Left kidney (tissue), 8 donors: ENCODE measurements around the gene AEN. TPM values are rescaled to one million over a fixed set of nuclear protein-coding genes. Genes with fewer than 3 reads are reported as not detected.

Experiments used
- DNase-seq: peaks from one replicate; pipeline ENCODE4 v3.0.0-alpha.2; 2013
- long read RNA-seq, 8 donors: transcript quantifications; one replicate each; lab custom pipeline, GENCODE V29; 2026
- polyA plus RNA-seq: library from polyadenylated mRNA; unstranded; fragments of 120-200 nt; gene quantifications from one replicate; pipeline ENCODE4 v1.2.1, GENCODE V29; 2013; ENCODE audit not compliant: insufficient read length

AEN gene, protein sequence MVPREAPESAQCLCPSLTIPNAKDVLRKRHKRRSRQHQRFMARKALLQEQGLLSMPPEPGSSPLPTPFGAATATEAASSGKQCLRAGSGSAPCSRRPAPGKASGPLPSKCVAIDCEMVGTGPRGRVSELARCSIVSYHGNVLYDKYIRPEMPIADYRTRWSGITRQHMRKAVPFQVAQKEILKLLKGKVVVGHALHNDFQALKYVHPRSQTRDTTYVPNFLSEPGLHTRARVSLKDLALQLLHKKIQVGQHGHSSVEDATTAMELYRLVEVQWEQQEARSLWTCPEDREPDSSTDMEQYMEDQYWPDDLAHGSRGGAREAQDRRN
- 5.9 TPM for polyA plus RNA-seq
- long read RNA-seq, donor 1, full-length matches to known transcripts, result 6 of 6 reads
- long read RNA-seq, donor 1, partial matches to known transcripts, result 0 of 6 reads
- long read RNA-seq, donor 1, other reads (novel, unspliced or antisense), result 0 of 6 reads
- long read RNA-seq, donor 2, partial matches to known transcripts, result 0 of 2 reads
- long read RNA-seq, donor 2, other reads (novel, unspliced or antisense), result 0 of 2 reads
- long read RNA-seq, donor 3, result 0 reads
- long read RNA-seq, donor 4, result 0 reads
- long read RNA-seq, donor 5, partial matches to known transcripts, result 0 of 2 reads
- long read RNA-seq, donor 5, other reads (novel, unspliced or antisense), result 0 of 2 reads
- long read RNA-seq, donor 6, full-length matches to known transcripts, result 4 of 4 reads
- long read RNA-seq, donor 6, partial matches to known transcripts, result 0 of 4 reads
- long read RNA-seq, donor 6, other reads (novel, unspliced or antisense), result 0 of 4 reads
- long read RNA-seq, donor 7, partial matches to known transcripts, result 0 of 3 reads
- long read RNA-seq, donor 7, other reads (novel, unspliced or antisense), result 0 of 3 reads
- long read RNA-seq, donor 8, result 0 reads

DNA sequence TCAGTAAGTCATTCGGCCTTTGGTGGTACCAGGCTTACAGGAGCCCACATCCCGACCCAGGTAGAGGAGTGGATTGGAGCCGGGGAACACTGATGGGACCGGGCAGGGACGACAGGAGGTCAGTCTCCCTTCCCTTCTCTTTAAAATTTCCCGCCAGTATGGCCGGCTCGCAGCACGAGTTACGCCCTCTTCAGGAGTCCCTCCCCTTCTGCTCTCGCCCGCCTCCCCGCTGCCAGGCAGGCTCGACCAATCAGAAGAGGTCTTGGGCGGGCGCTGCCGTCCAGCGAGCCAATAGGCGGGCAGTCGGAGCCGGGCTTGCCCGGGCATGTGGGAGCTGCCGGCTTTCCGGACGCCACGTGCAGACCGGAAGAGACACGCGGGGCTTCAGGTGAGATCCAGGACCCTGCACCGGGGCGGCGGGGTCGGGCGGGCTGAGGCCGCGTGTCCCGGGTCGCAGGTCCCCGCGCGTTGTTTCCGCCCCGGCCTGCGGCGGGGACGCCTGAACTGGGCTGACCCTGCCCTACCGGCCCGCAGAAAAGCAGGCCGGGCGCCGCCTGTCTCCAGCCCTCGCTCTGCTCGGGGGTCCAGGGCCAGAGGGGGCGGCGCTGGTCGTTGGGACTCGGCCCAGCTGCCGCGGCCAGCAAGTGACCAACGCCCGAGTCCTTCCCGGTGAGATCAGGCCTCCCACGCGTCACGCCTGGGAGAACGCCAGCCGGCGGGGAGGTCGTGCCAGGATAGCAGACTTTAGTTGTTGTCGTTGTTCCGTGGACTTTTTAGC, at the start of gene AEN:
Gene AEN, plus strand, starts transcription at position 346 of the 778 bp plus-strand sequence. CDS start 4,870 bp downstream, outside the sequence.
- DNase-seq, result peak; percentile 94

- no peak for DNase-seq
These were observed 49.3 kb upstream of the AEN start for GRCh38 chr15:88571852-88572259.

DNA sequence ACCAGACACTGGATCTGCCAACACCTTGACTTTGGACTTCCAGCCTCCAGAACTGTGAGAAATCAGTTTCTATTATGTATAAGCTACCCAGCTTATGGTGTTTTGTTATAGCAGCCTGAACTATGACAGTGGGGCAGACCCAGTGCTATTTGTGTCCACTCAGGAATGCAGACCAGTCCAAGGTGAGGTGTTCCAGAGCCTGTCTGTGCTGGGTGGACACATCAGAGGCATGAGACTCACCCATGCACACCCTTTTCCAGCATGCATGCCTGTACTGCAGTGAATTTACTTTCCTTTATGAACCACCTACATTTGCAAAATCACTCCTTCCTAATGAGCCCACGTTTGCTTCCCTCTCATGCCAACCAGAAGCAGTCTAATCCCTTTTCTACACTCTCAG, 47.1 kb upstream of the AEN start:
- DNase-seq, result no peak

DNA sequence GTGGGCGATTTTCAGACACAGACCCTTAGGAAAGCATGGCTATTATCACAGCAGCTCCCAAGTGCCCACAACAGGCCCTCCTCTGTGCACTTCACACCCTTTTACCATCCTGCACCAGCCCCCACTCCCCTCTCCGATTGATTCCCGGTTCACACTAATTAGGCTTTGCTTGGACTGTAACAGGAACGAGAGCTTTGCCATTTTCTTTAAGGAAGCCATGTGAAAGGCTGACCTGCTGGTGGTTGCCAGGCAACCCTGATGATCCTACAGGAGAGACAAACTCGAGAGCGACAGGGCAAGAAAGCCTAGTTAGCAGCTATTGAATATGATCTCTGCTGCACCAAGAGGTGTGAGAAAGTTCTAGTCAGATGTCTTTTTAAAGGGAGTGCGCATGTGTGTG, 46.5 kb upstream of the AEN start:
- no peak for DNase-seq

- DNase-seq, result no peak
These were observed 41.8 kb upstream of the AEN start for GRCh38 chr15:88579322-88579721.

DNA sequence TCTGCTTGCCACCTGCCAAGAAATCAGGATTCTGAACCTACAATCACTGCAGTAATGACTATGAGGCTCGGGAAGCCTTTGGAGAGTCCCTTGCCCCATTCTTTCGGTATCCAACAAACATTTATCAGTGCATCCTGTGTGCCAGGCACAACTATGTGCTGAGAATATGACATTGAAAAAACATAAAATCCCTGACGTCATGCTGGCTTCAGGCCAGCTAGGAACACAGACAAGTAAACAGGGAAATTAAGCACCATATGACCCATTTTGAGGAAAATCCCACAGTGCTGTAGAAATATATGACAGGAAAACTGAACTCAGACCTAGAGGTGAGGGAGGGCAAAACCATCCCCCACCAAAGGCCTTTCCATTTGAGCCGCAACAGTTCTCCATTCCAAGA, 40.6 kb upstream of the AEN start:
- DNase-seq, result no peak

DNA sequence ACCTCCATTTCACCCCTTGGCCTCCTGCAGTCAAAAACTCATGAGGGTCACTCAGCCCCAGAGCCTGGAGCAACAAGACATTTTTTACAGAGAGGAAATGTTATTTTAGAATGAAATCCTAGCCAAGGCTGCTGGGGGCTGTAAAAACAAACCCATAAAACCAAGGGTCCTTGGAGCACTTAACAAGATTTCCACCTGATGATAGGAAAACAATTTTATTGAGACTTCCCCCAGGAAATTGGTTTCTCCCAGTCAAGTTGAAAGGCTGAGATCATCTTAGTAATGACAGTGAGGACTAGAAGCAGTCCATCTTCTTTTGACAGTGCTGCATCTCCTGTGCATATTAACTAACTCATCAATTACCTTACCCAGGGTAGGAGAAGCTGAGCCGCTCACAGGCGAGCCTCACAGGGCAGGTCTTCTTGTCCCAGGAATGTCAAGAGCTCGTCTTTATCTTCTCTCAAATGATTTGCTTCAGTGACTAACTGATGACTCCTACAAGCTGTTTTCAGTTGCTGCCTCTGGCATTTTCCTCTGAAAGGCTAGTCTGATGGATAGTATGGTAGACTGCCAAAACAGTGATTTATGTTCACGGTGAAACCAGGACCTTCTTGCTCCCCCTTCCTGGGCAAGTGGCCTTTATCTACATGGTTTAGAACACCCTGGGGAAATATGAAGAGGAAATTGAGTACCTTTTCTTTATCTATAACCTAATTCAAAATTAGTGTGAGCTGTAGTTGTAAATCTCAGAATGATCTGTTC, 34.6 kb upstream of the AEN start:
- DNase-seq, result no peak

DNA sequence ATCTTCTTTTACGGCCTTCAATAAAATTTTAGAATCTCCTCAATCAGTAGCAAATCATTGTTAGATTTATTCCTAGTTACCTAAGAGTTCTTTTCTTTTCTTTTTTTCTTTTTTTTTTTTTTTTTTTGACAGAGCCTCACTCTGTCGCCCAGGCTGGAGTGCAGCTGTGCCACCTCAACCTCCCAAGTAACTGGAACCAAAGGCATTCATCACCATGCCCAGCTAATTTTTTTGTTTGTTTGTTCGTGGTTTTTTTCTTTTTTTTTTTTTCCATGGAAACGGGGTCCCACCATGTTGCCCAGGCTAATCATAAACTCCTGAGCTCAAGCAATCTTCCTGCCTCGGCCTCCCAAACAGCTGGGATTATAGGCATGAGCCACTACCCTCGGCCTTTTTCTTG, 30.4 kb upstream of the AEN start:
- DNase-seq, result no peak

DNA sequence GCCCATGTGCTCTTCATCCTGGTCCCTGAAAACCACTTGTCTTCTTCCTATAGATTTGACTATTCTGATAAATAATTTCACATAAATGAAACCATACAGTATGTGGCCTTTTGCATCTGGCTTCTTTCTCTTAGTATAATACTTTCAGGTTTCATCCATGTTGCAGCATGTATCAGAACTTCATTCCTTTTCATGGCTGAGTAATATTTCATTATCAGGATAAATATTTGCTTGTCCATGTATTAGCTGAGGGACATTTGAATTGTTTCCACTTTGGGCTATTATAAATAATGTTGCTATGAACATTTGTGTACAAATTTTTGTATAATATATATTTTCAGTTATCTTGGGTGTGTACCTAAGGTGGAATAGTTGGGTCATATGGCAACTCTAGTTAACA, 29.8 kb upstream of the AEN start:
- DNase-seq, result no peak

DNA sequence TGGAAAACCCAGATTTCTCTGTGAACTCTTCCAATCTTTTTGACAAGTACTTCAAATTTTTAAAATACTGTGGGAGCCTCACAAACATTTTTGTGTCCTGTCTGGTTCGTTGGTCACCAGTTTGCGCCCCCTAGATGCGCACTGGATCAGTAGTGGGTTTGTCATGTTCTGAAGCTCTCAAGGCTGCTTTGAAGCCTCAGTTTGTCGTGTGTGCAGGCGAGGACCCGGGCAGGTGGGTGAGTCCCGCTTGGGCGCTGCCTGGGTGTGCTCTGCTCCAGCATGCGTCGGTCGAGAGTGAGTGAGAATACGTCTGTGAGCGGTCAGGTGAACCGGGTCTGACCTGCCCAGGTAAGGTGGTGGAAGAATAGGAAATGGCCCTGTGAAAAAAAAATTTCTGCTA, 17.3 kb upstream of the AEN start:
- DNase-seq, result no peak

- no peak for DNase-seq
These were observed 16.6 kb upstream of the AEN start for GRCh38 chr15:88604381-88605188.

DNA sequence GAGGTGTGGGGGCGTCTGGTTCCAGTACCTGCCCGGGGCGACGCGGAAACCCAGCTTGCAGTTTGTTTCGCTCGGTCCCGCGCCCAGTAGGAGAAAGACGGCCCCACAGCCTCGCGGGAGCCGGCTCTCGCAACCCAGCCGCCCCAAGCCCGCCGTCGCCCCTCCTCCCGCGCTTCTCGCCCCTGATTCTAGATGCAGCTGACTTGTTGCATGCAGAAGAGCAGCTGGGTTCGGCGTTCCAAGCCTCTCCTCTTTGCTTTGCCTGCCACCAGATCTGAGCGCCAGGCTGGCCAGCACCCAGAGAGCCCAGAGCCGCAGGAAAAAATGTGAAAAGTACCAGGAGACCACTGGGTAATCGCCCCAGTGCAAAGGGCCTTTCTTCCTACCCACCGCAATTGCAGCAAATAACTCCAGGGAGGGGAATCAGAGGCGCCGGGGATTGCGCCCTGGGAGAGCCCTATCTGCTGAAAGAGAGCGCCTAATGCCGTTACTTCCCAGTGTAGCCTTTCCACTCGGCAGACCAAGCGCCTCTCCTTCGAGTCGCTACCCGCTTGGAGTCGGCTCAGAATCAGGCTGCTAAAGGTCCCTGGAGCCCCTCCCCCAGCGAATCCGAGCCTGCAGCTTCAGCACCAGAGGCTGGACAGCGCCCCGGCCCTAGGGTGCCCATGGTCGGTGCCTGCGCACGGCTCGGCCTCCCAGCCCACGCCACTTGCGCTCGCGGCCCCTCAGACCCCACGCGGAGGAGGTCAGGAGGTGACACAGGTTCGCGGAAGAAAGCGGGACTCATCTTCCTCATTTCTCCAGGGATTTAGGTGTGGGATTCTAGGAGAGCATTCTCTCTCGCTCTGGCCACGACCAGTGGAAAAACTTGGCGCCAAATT, 15.7 kb upstream of the AEN start:
- peak; percentile 65 for DNase-seq

- DNase-seq, result no peak
These were observed 14.9 kb upstream of the AEN start for GRCh38 chr15:88606070-88606794.

DNA sequence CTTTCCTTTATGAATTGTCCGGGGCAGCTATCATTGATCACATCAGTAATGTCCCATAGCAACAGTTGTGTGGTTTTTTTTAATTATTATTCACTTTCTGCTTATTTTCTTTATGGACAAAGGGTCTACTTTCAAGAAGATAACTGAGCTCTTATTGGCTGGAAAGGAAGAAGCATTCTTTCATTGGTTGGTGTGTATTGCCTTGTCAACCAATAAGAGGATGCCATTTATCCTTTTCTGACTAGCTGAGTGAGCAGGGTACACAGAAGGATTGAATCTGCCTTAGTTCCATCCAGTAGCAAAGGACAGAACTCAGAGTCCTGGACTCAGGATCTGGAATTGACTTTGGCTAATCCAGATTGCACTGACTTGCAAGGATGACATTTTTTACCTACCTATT, 13.2 kb upstream of the AEN start:
- DNase-seq, result no peak

GRCh38 chr15:88608607-88609181, 12.4 kb upstream of the AEN start:
- DNase-seq, result no peak

DNA sequence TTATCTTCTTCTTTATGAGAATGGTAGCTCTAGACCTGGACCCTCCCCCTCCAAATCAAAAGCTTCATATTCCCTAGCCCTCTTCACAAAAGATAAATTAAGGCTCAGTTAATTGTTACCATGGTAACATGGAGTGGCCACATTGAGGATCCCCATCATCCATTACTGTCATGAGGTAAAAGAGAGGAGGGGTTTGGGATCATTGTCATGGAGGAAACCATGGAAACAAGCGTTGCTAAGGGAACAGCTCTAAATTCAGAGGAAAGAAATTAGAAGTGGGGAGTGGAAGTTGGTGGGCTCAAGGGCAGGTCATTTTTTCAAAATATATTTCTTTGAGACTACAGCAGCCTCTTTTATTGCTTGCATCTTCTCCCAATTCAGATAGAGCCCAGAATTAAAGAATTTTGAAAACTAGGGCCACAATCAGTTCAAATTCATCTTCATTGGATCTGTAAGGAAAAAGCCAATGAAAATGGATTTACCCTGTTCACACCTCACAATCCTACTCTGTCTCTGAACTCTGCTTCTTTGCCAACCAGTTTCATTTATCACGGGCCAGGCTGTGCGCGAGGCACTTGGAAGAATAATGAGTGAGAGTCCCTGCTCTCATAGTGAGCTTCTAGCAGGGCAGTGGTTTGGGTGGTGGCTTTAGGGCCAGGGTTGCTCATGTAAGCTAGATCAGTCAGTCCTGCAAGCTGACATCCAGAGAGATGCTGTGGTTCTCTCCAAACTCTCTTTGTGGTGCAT, 11.6 kb upstream of the AEN start:
- DNase-seq, result no peak

DNA sequence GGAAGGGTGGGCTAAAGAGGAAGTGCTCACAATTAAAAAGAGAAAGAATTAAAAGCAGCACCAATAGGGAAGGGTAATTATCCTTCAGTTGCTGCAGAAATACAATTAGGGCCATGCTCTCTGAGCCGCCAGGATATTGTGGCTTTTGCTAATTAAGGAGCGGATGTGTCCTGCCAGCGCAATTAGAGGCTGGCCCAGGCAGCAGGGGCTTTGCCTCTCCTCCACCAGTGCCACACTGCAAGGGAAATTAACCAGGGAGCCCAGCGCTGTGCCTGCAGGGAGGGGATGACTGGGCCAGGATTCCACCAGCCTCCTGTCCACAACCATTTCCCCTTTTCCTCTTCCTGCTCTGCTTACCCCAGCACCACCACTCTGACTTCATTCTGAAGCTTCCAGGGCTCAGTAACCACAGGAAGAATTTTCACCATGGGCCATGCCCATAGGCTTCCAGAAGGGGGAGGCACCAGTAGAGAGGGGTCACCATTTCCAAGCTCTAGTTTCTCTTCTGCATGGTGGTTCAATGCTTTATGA, 10.4 kb upstream of the AEN start:
- no peak for DNase-seq
